Endothelial cell of hepatic sinusoid (primary cell): ENCODE results near the gene EBP.
"Not testable (repeated sequence)": the region's sequence is repeated elsewhere in the genome, so short reads cannot be mapped to it uniquely, and the experiment has no call there.

Source experiments
- in situ Hi-C: cut with HindIII; loops from 2 replicates; pipeline ENCODE4 v1.10.0; 2017; ENCODE audit warnings: low sequenced_read_pairs

EBP gene

DNA sequence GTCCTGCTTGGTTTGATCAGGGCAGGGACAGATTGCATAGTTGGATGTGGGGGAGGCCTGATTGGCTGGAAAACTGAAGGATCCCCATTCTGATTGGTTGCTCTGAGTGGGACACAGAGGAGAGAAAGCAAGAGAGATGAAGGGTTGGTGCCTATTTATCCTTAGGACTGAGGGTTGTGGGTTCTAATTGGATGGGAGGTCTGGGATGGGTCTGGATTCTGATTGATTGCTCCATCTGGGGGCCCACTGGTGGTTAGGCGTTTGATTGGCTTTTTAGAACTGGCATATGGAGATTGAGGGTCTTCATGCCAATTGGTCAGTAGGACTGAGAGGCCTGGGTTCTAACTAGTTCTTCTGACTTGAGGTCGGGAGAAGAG lies 644 bp upstream of the EBP start:
- in situ Hi-C loops: no loop called here

GRCh38 chrX:48522291-48522690 lies 683 bp downstream of the EBP start:
- in situ Hi-C loops: no loop called here

DNA sequence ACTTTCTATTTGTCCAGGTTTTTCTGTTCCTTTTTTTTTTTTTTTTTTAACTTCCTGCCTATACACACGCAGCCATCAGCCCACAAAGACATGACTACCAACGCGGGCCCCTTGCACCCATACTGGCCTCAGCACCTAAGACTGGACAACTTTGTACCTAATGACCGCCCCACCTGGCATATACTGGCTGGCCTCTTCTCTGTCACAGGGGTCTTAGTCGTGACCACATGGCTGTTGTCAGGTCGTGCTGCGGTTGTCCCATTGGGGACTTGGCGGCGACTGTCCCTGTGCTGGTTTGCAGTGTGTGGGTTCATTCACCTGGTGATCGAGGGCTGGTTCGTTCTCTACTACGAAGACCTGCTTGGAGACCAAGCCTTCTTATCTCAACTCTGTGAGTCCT lies 2.1 kb downstream of the EBP start:
- in situ Hi-C loops: no loop called here

- in situ Hi-C loops: not testable (repeated sequence)
Observed at GRCh38 chrX:48525853-48526252, 4.2 kb downstream of the EBP start.

DNA sequence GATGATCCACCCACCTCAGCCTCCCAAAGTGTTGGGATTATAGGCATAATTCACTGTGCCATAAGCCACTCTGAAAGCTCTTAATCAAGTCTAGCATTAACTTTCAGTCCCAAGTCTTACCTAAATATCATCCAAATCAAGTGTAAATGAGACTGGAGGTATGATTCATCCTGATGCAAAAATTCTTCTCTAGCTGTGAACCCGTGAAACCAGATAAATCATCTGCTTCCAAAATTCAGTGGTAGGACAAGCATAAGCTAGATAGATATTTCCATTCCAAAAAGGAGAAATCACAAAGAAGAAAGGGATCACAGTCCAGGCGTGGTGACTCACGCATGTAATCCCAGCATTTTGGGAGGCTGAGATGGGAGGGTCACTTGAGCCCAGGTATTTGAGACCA lies 9.1 kb downstream of the EBP start:
- in situ Hi-C loops: no loop called here

GRCh38 chrX:48531358-48531959 lies 9.9 kb downstream of the EBP start:
- in situ Hi-C loops: no loop called here

GRCh38 chrX:48532161-48532560 lies 10.6 kb downstream of the EBP start:
- in situ Hi-C loops: no loop called here

DNA sequence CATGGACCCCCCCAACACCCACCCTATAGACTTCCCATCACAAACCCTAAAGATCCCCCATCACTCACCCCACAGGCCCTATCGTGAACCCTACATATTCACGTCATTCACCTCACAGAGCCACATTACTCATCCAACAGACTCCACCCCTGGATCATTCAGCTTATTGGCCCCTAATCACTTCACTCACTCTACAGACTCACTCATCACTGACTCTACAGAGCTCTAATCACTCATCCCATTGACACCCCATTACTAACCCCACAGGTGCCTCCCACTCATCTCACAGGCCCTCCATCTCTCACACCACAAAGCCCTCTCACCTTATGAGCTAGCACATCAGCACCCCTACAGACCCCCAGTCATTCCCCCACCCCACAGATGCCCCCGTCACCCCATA lies 11.6 kb downstream of the EBP start:
- in situ Hi-C loops: no loop called here

DNA sequence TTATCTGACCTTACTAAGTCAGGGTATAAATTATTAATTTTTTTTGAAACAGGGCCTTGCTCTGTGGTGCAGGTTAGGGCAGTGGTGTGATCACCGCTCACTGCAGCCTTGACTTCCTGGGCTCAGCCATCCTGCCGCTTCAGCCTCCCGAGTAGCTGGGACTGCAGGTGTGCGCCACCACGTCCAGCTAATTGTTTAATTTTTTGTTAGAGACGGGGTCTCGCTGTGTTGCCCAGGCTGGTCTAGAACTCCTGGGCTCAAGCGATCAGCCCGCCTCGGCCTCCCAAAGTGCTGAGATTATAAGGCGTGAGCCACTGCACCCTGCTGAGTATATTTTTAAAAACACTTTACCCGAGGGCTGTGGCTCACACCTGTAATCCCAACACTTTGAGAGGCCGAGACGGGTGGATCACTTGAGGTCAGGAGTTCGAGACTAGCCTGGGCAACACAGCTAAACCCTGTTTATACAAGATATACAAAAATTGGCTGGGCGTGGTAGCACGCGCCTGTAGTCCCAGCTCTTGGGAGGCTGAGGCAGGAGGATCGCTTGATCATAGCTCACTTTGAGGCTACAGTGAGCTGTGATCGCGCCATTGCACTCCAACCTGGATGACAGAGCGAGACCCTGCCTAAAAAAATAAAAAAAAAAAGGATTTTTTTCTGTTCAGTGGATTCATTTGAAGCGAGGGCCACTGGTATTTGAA lies 17.2 kb downstream of the EBP start:
- in situ Hi-C loops: no loop called here

GRCh38 chrX:48539345-48540027 lies 17.9 kb downstream of the EBP start, which contains the start of gene TBC1D25:
TSS of gene TBC1D25 (plus strand) at chrX:48539714. CDS start at chrX:48539798, 84 bp downstream.
- in situ Hi-C loops: no loop called here

DNA sequence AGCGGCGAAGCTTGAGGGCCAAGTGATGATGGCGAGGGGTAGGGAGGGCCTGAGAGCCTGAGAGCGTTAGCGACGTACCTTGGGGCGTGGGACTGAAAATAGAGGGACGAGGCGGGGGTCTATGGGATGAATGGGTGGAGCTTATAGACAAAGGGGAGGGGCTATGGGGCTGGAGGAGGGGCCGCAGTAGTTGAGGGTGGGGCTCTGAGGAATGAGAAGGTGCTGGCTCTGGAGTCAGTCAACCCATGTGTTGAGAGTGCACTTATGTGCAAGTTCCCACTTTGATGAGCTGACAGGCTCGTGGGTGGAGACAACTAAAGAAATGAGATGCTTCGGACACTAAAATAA lies 18.4 kb downstream of the EBP start:
- in situ Hi-C loops: no loop called here

- in situ Hi-C loops: no loop called here
Observed at GRCh38 chrX:48540480-48540879, 18.9 kb downstream of the EBP start.

DNA sequence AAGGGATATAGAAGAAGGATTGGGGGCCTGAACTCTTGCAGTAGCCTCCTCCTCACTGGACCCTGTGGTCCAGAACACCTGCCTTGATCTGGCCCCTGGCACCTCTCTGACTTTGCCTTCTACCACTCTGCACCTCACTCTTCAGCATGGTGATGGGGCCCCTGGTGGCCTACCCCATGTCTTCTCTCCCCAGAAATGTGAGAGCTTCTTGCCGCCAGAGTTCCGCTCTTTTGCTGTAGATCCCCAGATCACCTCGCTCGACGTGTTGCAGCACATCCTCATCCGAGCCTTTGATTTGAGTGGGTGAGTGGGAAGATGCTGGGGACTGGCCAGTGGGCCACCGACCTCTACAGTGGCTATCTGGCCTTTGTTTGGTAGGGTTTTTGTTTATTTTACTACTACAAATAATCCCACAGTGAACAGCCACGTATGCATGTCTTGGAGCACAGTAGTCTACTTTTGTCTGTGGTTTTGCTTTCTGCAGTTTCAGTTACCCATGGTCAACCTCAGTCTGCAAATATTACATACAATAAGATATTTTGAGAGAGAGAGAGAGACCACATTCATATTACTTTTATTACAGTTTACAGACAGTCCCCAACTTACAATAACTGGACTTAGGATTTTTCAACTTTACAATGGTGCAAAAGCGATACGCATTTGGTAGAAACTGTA lies 19.7 kb downstream of the EBP start:
- in situ Hi-C loops: no loop called here

GRCh38 chrX:48548871-48549270 lies 27.3 kb downstream of the EBP start:
- in situ Hi-C loops: no loop called here

- in situ Hi-C loops: not testable (repeated sequence)
Observed at GRCh38 chrX:48555731-48556325, 34.2 kb downstream of the EBP start.

GRCh38 chrX:48558271-48558670 lies 36.7 kb downstream of the EBP start:
- in situ Hi-C loops: no loop called here

DNA sequence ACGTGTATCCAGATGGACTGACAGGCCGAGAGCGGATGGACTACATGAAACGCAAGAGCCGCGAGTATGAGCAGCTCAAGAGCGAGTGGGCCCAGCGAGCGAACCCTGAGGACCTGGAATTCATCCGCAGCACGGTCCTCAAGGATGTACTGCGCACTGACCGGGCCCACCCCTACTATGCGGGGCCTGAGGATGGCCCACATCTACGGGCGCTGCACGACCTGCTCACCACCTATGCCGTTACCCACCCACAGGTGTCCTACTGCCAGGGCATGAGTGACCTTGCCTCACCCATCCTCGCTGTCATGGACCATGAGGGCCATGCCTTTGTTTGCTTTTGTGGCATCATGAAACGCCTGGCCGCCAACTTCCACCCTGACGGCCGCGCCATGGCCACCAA lies 38.0 kb downstream of the EBP start:
- in situ Hi-C loops: no loop called here

DNA sequence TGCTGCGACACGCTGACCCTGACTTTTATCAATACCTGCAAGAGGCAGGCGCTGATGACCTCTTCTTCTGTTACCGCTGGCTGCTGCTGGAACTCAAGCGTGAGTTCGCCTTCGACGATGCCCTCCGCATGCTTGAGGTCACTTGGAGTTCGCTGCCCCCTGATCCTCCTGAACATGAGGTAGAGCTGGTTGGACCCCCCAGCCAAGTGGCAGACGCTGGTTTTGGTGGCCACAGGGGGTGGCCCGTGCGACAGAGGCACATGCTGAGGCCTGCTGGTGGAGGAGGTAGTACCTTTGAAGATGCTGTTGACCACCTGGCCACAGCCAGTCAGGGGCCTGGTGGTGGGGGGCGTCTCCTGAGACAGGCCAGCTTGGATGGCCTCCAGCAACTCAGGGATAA lies 38.4 kb downstream of the EBP start:
- in situ Hi-C loops: no loop called here

- in situ Hi-C loops: no loop called here
Observed at GRCh38 chrX:48560681-48561080, 39.1 kb downstream of the EBP start.

DNA sequence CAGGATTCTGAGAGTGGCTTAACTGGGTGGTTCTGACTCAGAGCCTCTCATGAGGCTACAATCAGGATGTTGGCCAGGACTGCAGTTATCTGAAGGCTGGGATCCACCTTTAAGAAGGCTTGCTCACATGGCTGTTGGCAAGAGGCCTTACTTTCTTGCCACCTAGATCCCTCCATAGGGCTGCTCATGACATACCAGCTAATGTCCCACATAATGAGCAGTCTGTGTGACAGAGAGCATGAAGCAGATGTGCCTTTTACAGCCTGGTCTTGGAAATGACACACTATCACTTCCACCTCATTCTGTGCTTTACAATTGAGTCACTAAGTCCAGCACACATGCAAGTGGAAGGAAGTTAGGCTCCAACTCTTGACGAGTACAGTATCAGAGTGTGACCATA lies 48.4 kb downstream of the EBP start:
- in situ Hi-C loops: no loop called here

- in situ Hi-C loops: no loop called here
Observed at GRCh38 chrX:48573690-48574269, 52.2 kb downstream of the EBP start.
